ENCODE data around the gene SNX1. TPM values are rescaled to one million over a fixed set of nuclear protein-coding genes. Genes with fewer than 3 reads are reported as not detected.
"Not testable (repeated sequence)": the region's sequence is repeated elsewhere in the genome, so short reads cannot be mapped to it uniquely, and the experiment has no call there.

Gene SNX1, protein sequence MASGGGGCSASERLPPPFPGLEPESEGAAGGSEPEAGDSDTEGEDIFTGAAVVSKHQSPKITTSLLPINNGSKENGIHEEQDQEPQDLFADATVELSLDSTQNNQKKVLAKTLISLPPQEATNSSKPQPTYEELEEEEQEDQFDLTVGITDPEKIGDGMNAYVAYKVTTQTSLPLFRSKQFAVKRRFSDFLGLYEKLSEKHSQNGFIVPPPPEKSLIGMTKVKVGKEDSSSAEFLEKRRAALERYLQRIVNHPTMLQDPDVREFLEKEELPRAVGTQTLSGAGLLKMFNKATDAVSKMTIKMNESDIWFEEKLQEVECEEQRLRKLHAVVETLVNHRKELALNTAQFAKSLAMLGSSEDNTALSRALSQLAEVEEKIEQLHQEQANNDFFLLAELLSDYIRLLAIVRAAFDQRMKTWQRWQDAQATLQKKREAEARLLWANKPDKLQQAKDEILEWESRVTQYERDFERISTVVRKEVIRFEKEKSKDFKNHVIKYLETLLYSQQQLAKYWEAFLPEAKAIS
- 59.6 TPM for polyA plus RNA-seq

DNA sequence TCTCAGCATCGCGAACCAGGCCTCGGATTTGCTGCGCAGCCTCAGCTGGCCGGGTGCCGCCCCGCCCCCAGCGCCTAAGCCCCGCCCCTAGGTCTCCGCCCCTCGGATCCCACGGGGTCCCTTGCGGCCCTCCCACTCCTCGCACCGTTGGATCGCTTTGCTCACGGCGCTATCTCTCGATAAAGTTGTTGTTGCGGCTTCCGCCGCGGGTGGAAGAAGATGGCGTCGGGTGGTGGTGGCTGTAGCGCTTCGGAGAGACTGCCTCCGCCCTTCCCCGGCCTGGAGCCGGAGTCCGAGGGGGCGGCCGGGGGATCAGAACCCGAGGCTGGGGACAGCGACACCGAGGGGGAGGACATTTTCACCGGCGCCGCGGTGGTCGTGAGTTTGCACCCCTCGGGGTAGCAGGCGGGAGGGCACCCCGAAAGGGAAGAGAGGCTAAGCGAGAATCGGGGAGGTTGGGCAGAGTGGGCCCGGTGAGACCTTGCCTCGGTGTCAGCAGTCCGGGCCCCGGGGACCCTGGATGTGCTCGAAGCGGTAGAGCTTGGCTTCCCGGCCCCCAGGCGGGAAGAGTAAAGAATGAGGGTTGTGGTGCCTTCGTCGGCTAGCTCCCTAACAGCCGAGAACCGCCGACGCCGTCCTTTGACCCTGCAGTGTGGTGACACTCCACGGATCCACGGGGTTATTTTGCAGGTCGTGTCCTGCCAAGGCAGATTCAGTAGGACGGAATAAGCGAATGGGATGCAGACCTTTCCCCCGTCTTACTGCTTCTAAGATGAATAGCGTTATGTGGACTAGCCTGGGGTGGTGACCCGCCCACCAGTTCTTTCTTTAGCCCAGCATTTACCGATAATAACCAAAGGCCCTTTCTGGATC, at the start of gene SNX1:
Gene SNX1 (plus strand): TSS at position 188 of the 873 bp plus-strand sequence. CDS start 32 bp downstream, at position 220.
- Mint-ChIP-seq H3K27ac (peak within 1 kb of the TSS; percentile 88 to 99 (median 99)), H3K36me3 (no peaks in the 10 kb centered on the region), H3K27me3 (no peaks in the 10 kb centered on the region), H3K4me1 (peaks cover 52 to 66% (median 55%) of the 10 kb centered on the region in 3 donors), H3K9me3 (no peaks in the 10 kb centered on the region), H3K4me3 (peak within 1 kb of the TSS; percentile 88 to 100 (median 98))

DNA sequence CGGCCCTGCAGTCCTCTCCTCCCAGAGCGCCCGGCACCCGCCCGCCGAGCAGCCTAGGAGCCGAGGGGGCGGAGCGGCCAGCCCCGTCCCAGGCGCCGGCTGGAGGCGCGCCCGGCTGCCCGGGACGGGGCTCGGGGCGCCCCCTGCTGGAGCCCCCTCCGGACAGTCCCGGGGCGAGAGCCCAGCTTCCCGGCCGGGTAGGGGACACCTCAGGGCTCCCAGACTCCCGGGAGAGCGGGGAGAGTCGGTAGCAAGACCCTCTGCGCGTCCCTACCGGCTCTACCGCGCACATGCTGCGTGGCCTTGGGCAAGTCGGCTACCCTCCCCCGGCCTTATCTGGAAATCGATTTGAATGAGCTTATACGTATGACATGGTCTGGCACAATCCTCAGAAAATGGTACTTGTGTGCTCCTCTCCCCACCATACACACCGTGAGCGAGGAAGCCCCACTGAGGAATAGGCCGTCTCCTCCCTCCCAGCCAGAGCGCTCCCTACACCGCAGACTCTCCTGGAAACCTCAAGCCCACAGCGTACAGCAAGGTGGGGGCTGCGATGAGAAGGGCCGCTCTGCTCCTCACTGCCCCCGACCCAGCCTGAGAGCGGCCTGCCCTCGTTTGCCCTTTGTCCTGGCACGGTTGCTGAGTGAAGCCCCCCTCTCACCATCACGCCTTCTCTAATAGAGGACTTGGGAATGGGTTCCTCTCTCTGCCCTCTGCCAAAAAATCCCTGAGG, 49.2 kb upstream of the SNX1 start, which contains the start of gene DAPK2:
Gene DAPK2 (minus strand): TSS at position 65 of the 733 bp plus-strand sequence. CDS start 6,224 bp downstream, outside the sequence.
- peak within 1 kb of the TSS; percentile 20 to 88 (median 59) for H3K27ac Mint-ChIP-seq
- H3K27me3 Mint-ChIP-seq: peaks cover 2% of the 10 kb centered on the region
- peak within 1 kb of the TSS; percentile 69 to 94 (median 85) for H3K4me3 Mint-ChIP-seq
- peaks cover 5% of the 10 kb centered on the region for H3K36me3 Mint-ChIP-seq
- no peaks in the 10 kb centered on the region for H3K9me3 Mint-ChIP-seq
- peaks cover 36 to 49% (median 37%) of the 10 kb centered on the region in 3 donors for H3K4me1 Mint-ChIP-seq

DNA sequence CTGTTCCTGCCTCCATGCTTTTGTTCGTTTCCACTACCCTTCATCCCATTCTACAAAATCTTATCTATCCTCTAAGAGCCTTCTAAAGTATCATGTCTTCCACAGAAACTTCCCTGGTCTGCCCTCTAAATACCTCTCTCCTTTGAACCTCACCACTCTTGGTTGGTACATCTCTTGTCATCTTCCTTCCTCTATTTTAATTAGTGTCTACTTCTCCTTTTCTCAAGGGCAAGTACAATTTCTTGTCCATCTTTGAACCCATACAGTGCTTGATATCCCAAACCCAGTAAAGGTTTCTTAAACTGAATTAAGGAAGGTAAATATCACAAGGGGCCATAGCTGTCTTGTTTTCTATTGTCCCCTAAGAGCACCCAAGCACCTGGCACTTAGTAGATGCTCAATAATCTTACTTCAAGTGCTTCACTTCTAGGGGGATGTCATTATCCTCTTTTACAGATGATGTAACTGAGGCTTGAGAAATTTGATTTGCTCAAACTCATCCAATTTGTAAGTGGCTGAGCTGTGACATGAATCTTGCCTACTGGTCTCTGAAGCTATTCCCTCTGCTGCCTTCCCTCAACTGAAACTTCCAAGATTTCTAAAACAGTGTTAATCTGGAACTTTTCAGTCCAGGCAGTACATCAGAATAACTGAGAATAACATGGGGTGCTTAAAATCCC, 46.9 kb upstream of the SNX1 start:
- H3K4me1 Mint-ChIP-seq: peaks cover 27 to 42% (median 30%) of the 10 kb centered on the region in 3 donors
- H3K36me3 Mint-ChIP-seq: peaks cover 2% of the 10 kb centered on the region
- H3K4me3 Mint-ChIP-seq: peak overlapping the region; percentile 34 to 90 (median 64)
- H3K27me3 Mint-ChIP-seq: peaks cover 2% of the 10 kb centered on the region
- H3K9me3 Mint-ChIP-seq: no peaks in the 10 kb centered on the region
- H3K27ac Mint-ChIP-seq: peak overlapping the region in 1 of 3 donors; percentile 4

DNA sequence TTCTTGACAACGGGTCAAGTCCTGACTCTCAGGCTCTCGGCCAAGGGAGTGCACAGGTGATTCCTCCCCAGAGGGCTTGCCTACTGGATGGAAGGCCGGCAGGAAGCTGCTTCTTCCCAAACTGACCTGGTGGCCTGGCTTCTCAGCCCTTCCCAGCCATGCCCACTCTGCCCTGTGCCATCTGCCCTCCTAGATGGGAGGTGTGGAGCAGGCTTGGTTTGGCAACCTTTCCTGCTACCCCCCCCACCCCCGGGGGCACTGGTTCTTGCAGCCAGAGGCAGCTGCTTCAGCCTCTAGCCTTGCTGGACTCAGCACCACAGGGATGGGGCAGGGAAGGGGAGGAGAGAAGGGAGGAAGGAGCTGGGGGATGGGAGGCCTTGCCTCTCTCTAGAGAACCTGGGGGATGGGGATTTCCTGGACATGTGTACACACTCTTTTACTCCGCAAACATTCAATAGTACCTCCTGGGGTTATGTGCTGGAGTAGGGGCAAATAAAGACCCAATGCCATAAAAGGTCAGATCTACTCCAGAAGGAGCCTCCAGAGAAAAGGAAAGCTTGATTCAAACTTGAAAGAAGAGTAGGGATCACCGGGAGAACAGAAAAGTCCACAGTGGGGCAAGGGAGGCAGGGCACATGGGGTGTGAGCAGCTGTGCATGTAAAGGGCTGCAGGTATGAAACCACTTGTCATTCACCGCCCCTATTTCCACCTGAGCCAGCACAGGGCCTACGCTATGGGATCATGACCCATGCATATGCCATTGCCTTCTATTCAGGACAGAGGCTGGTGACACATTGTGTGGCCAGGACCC, 45.3 kb upstream of the SNX1 start:
- Mint-ChIP-seq H3K36me3 (peaks cover 2% of the 10 kb centered on the region), H3K27ac (no peak overlapping the region), H3K9me3 (no peaks in the 10 kb centered on the region)

DNA sequence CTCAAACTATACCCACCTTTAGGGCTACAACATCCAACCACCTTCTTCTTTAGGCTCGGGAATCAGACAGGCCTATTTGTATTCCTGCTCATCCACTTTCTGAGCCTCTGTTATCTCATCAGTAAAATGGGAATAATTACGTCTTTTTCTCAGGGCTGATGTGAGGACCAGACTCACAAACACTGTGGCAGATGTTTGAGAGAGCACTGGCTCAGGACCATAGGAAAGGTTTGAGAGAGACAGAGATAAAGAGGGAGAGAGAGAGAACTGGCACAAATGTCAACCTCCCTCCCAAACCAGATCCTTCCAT, 44.7 kb upstream of the SNX1 start:
- H3K4me1 Mint-ChIP-seq: peaks cover 13 to 26% (median 15%) of the 10 kb centered on the region in 3 donors
- no peak overlapping the region for H3K27ac Mint-ChIP-seq
- no peaks in the 10 kb centered on the region for H3K9me3 Mint-ChIP-seq
- no peak overlapping the region for H3K4me3 Mint-ChIP-seq
- H3K27me3 Mint-ChIP-seq: peaks cover 2% of the 10 kb centered on the region
- peaks cover 2% of the 10 kb centered on the region for H3K36me3 Mint-ChIP-seq

More for the DNA sequence above, 45.3 kb upstream of the SNX1 start:
- Mint-ChIP-seq H3K4me1 (peaks cover 15 to 28% (median 17%) of the 10 kb centered on the region in 3 donors), H3K4me3 (peak overlapping the region in 1 of 4 donors; percentile 68), H3K27me3 (peaks cover 2% of the 10 kb centered on the region)

DNA sequence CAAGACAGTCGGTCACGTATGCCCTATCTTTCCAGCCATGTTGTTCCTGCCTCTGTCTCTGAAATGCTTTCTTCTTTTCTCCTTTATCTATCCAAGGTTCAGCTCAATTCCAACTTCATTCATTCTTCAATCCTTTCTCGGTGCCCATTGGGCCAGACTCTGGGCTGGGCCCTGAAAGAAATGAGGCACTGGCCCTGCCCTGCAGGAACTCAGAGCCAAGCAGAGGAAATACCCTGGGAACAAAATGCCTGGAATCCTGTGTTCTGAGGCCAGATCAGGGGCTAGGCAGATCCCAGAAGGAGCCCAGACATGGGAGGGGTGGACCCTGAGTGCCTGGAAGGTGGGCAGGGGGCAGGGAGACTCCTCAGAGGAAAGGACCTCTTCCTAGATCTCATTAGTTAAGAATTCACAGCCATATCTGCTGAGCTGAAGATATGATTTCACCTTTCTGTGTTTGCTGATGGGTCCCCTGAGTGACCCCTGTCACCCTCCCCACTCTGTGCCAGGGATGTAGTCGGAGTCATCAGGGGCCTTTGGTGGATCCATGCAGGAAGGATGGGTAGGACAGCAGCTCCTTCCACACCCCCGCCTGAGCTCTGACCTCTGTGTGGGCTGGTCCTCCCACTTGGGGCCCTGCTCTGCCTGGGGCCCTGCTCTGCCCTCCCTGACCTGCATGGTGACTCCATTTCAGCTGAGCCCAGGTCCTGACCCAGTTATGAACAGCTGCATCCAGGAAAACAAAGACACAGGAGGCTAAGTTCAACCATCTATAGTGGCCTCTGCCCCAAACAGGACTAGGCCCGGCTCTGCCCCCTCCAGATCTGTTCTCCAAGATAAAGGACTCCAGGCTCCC, 44.1 kb upstream of the SNX1 start:
- Mint-ChIP-seq H3K4me1 (peaks cover 13 to 24% (median 14%) of the 10 kb centered on the region in 3 donors), H3K27ac (no peak overlapping the region), H3K9me3 (no peaks in the 10 kb centered on the region), H3K27me3 (peaks cover 2% of the 10 kb centered on the region), H3K4me3 (no peak overlapping the region), H3K36me3 (peaks cover 2% of the 10 kb centered on the region)

DNA sequence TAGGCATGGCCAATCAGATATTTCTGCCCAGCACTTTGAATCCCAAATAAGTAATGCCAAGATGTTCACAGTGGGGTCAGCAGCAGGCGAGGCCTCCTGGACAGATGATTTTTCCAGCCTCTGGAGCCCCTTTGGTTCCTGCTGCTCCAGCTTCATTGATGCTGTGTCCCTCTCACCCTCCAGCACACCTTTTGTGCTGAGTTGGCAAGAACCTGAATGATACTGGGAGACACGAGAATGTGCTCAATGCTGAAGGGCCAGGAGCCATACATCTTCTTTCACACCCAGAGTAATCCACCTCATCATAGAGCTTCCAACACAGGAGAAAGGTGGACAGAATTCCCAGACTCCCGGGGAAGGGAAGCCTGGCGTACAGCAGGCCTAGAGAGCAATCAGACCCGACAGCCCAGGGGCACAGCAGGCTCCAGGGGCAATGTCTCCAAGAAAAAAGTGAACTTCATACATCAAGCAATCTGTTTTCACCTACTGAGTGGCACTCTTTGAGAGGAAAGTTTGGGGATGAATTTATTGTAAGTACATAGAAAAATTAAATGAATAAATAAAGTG, 42.8 kb upstream of the SNX1 start:
- no peak overlapping the region for H3K27ac Mint-ChIP-seq
- no peaks in the 10 kb centered on the region for H3K9me3 Mint-ChIP-seq
- H3K4me3 Mint-ChIP-seq: no peak overlapping the region
- peaks cover 2% of the 10 kb centered on the region for H3K27me3 Mint-ChIP-seq
- H3K4me1 Mint-ChIP-seq: peaks cover 8 to 16% (median 9%) of the 10 kb centered on the region in 3 donors
- H3K36me3 Mint-ChIP-seq: peaks cover 2% of the 10 kb centered on the region

DNA sequence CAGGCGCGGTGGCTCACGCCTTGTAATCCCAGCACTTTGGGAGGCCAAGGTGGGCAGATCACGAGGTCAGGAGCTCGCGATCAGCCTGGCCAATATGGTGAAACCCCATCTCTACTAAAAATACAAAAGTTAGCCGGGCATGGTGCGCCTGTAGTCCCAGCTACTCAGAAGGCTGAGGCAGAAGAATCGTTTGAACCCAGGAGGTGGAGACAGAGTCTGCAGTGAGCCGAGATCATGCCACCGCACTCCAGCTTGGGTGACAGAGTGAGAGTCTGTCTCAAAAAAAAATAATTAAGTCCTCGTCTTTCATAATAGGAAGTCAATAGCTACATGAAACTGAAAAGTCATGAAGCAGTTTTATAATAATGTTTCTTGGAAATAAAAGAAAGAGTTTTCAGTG, 42.1 kb upstream of the SNX1 start:
- H3K27me3 Mint-ChIP-seq, H3K27ac Mint-ChIP-seq, H3K36me3 Mint-ChIP-seq, H3K9me3 Mint-ChIP-seq, H3K4me1 Mint-ChIP-seq, H3K4me3 Mint-ChIP-seq: not testable (repeated sequence)

DNA sequence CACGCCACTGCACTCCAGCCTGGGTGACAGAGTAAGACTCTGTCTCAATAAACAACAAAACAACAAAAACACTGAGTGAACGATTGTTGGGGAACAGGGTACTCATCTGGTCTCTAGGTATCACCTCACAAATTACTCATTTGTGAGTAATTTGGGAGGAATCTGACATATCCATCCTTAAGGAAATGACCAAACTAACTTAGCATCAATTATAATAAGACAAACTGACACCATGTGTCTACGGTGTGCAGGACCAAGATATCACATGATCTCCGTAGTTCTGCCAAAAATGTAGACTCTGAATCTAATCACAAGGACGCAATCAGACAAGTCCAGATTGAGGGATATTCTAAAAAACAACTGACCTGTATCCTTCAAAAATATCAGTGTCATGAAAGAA, 37.5 kb upstream of the SNX1 start:
- H3K27me3 Mint-ChIP-seq: no peaks in the 10 kb centered on the region
- H3K27ac Mint-ChIP-seq: peak overlapping the region in 1 of 3 donors; percentile 6
- H3K36me3 Mint-ChIP-seq: peaks cover 1% of the 10 kb centered on the region
- H3K9me3 Mint-ChIP-seq: no peaks in the 10 kb centered on the region
- H3K4me3 Mint-ChIP-seq: no peak overlapping the region
- no peaks in the 10 kb centered on the region for H3K4me1 Mint-ChIP-seq

DNA sequence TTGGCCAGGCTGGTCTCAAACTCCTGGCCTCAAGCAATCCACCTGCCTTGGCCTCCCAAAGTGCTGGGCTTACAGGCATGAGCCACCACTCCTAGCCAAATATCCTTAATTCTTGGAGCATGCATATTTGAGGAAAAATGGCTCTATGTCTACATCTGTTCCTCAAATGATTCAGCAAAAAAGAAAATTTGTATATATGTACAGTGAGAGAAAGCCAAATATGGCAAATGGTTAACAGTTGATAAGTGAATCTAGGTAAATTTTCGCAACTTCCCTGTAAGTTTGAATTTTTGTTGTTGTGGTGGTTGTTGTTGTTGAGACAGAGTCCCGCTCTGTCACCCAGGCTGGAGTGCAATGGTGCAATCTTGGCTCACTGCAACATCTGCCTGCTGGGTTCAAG, 36.7 kb upstream of the SNX1 start:
- H3K27me3 Mint-ChIP-seq, H3K4me1 Mint-ChIP-seq, H3K36me3 Mint-ChIP-seq: not testable (repeated sequence)

DNA sequence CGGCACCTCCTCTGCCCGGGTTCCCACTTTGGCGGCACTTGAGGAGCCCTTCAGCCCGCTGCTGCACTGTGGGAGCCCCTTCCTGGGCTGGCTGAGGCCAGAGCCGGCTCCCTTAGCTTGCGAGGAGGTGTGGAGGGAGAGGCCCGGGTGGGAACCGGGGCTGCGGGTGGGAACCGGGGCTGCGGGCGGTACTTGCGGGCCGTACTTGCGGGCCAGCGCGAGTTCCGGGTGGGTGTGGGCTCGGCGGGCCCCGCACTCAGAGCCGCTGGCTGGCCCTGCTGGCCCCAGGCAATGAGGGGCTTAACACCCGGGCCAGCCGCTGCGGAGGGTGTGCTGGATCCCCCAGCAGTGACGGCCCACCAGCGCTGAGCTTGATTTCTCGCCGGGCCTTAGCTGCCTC, 35.1 kb upstream of the SNX1 start:
- H3K36me3 Mint-ChIP-seq: peaks cover 1% of the 10 kb centered on the region
- no peaks in the 10 kb centered on the region for H3K4me1 Mint-ChIP-seq
- H3K27me3 Mint-ChIP-seq: no peaks in the 10 kb centered on the region
- H3K27ac Mint-ChIP-seq: no peak overlapping the region
- H3K9me3 Mint-ChIP-seq: no peaks in the 10 kb centered on the region
- no peak overlapping the region for H3K4me3 Mint-ChIP-seq

More for the DNA sequence above, 36.7 kb upstream of the SNX1 start:
- H3K27ac Mint-ChIP-seq, H3K4me3 Mint-ChIP-seq, H3K9me3 Mint-ChIP-seq: not testable (repeated sequence)

DNA sequence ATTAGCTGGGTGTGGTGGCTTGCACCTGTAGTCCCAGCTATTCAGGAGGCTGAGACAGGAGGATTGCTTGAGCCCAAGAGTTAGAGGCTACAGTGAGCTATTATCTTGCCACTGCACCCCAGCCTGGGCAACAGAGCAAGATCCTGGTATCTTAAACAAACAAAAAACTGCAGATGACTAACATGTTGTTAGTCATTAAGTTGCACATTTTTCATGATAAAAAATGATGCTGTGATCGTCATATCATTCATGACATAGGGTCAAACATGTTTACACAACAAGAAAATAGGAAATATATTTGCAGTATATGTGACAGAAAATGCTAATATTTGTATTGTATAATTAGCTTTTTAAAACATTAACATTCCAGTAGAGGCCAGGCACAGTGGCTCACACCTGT, 29.3 kb upstream of the SNX1 start:
- Mint-ChIP-seq H3K27ac (no peak overlapping the region), H3K4me1 (peaks cover 17 to 18% (median 17%) of the 10 kb centered on the region in 3 donors), H3K9me3 (no peaks in the 10 kb centered on the region), H3K27me3 (no peaks in the 10 kb centered on the region), H3K4me3 (no peak overlapping the region), H3K36me3 (peaks cover 1% of the 10 kb centered on the region)
